SK-N-SH (cell line): ENCODE measurements around the gene RAB7B. TPM values are rescaled to one million over a fixed set of nuclear protein-coding genes. Genes with fewer than 3 reads are reported as not detected.

Source experiments
- CTCF ChIA-PET: fragments of 300-600, 350-600 bp; formaldehyde crosslinking; extraction: SDS; loops from one replicate; lab custom pipeline; 2021; lab: Yijun Ruan, JAX
- POLR2A ChIA-PET: fragments of 350-600 bp; sonication (Branson Sonifier 250); formaldehyde crosslinking; extraction: SDS; loops from one replicate; lab custom pipeline; 2020; ENCODE audit warnings: antibody characterized with exemption, inconsistent platforms; lab: Yijun Ruan, JAX
- DNase-seq: peaks from one replicate; pipeline ENCODE4 v3.0.0; 2012
- H2AFZ ChIP-seq: fragments of 200-600 bp; sonication (generic); 2 replicates; pipeline ENCODE4 v1.8.1; 2016; ENCODE audit warnings: antibody characterized with exemption, mild to moderate bottlenecking, low read depth
- H3F3A ChIP-seq: fragments of 200-600 bp; sonication (generic); replicated peaks from 2 replicates; pipeline ENCODE3; 2016; ENCODE audit warnings: antibody characterized with exemption, mild to moderate bottlenecking; ENCODE audit not compliant: insufficient read depth
- H3K27ac ChIP-seq, 2 experiments: fragments of 200-500 bp in 1 of 2; fragments of 200-600 bp in 1 of 2; sonication (Bioruptor generic) in 1 of 2; sonication (generic), shearing (Covaris generic) in 1 of 2; 2 replicates each; pipeline versions ENCODE4 v1.5.1 to v1.6.1; 2014 to 2016; ENCODE audit warnings: low read depth in 2 of 2, inconsistent platforms in 1 of 2, low read length in 1 of 2, mild to moderate bottlenecking in 1 of 2, mixed read lengths in 1 of 2
- H3K27me3 ChIP-seq: fragments of 200-600 bp; sonication (generic), shearing (Covaris generic); 2 replicates; pipeline ENCODE4 v1.6.1; 2016; ENCODE audit warnings: mixed run types; ENCODE audit not compliant: insufficient read depth
- H3K36me3 ChIP-seq, 2 experiments: fragments of 200-500 bp in 1 of 2; fragments of 200-600 bp in 1 of 2; sonication (Bioruptor generic) in 1 of 2; sonication (generic) in 1 of 2; replicated peaks in 1 of 2; 2 replicates each; pipeline versions ENCODE3 to v1.5.1; 2014 to 2016; ENCODE audit warnings: low read length in 1 of 2, mild to moderate bottlenecking in 1 of 2; ENCODE audit not compliant: insufficient read depth in 2 of 2, control insufficient read depth in 1 of 2
- H3K4me1 ChIP-seq, 2 experiments: fragments of 200-500 bp in 1 of 2; fragments of 200-600 bp in 1 of 2; sonication (Bioruptor generic) in 1 of 2; sonication (generic), shearing (Covaris generic) in 1 of 2; 2 replicates each; pipeline versions ENCODE4 v1.5.1 to v1.6.1; 2014 to 2016; ENCODE audit warnings: low read depth in 1 of 2, low read length in 1 of 2, mixed run types in 1 of 2; ENCODE audit not compliant: insufficient read depth in 2 of 2, control insufficient read depth in 1 of 2
- H3K4me2 ChIP-seq: fragments of 200-600 bp; sonication (generic), shearing (Covaris generic); 2 replicates; pipeline ENCODE4 v1.6.1; 2017; ENCODE audit warnings: mixed run types
- H3K4me3 ChIP-seq, 2 experiments: fragments of 200-500 bp in 1 of 2; fragments of 200-600 bp in 1 of 2; sonication (Bioruptor generic) in 1 of 2; sonication (generic), shearing (Covaris generic) in 1 of 2; 2 replicates each; pipeline versions ENCODE4 v1.5.1 to v1.8.1; 2014 to 2016; ENCODE audit warnings: low read depth in 2 of 2, inconsistent platforms in 1 of 2, low read length in 1 of 2, mild to moderate bottlenecking in 1 of 2, mixed read lengths in 1 of 2, moderate library complexity in 1 of 2
- H3K79me2 ChIP-seq: fragments of 200-600 bp; sonication (generic); 2 replicates; pipeline ENCODE4 v1.8.1; 2017; ENCODE audit warnings: mild to moderate bottlenecking; ENCODE audit not compliant: insufficient read depth
- H3K9ac ChIP-seq: fragments of 200-600 bp; sonication (generic); 2 replicates; pipeline ENCODE4 v1.6.1; 2017; ENCODE audit warnings: mixed run types
- H3K9me2 ChIP-seq: fragments of 200-600 bp; sonication (generic); 2 replicates; pipeline ENCODE4 v1.6.1; 2017; ENCODE audit warnings: mixed run types
- H3K9me3 ChIP-seq: fragments of 200-600 bp; sonication (generic); 2 replicates; pipeline ENCODE4 v1.6.1; 2017; ENCODE audit warnings: mixed run types, mild to moderate bottlenecking, moderate library complexity
- H4K20me1 ChIP-seq: fragments of 200-600 bp; sonication (generic); 2 replicates; pipeline ENCODE4 v1.6.1; 2017; ENCODE audit warnings: mild to moderate bottlenecking, mixed run types; ENCODE audit not compliant: insufficient read depth
- CHD2 ChIP-seq: fragments of 150-350 bp; IDR thresholded peaks from 2 replicates; pipeline ENCODE4 v1.6.1; 2018; ENCODE audit warnings: low read length; ENCODE audit not compliant: partially characterized antibody
- FOSL2 ChIP-seq: IDR thresholded peaks from 2 replicates; pipeline ENCODE4 v1.4.0; 2012; ENCODE audit warnings: low read depth, mild to moderate bottlenecking, moderate library complexity, borderline replicate concordance
- GABPA ChIP-seq: IDR thresholded peaks from 2 replicates; pipeline ENCODE4 v1.4.0; 2012; ENCODE audit warnings: low read depth, mild to moderate bottlenecking
- MXI1 ChIP-seq: IDR thresholded peaks from 2 replicates; pipeline ENCODE4 v1.6.1; 2012; ENCODE audit warnings: mild to moderate bottlenecking, low read depth, low read length, improper control_type of control experiment
- NFIC ChIP-seq: IDR thresholded peaks from 2 replicates; pipeline ENCODE4 v1.4.0; 2012; ENCODE audit warnings: borderline replicate concordance
- NRF1 ChIP-seq: IDR thresholded peaks from 2 replicates; pipeline ENCODE4 v1.6.1; 2012; ENCODE audit warnings: low read depth, mild to moderate bottlenecking, low read length
- POLR2AphosphoS5 ChIP-seq: IDR thresholded peaks from 2 replicates; pipeline ENCODE4 v1.6.1; 2012; ENCODE audit warnings: low read depth, low read length
- RCOR1 ChIP-seq: fragments of 150-350 bp; IDR thresholded peaks from 2 replicates; pipeline ENCODE4 v1.6.1; 2017; ENCODE audit warnings: antibody characterized with exemption, low read length
- SMC3 ChIP-seq: IDR thresholded peaks from 2 replicates; pipeline ENCODE4 v1.6.1; 2012; ENCODE audit warnings: low read depth, low read length, improper control_type of control experiment
- TAF1 ChIP-seq: IDR thresholded peaks from 2 replicates; pipeline ENCODE4 v1.6.1; 2012; ENCODE audit warnings: low read depth, mild to moderate bottlenecking, low read length, moderate library complexity, borderline replicate concordance
- TCF12 ChIP-seq: IDR thresholded peaks from 2 replicates; pipeline ENCODE4 v1.4.0; 2012
- TEAD4 ChIP-seq: IDR thresholded peaks from 2 replicates; pipeline ENCODE4 v1.4.0; 2012; ENCODE audit warnings: mild to moderate bottlenecking, borderline replicate concordance; ENCODE audit not compliant: insufficient read depth
- WGBS: methylation state at CpG from one replicate; pipeline ENCODE4 v1.1.6; 2017; ENCODE audit warnings: low lambda C conversion rate; 5-methylcytosine and 5-hydroxymethylcytosine counted together
- polyA plus RNA-seq, 3 experiments: library from polyadenylated mRNA; depleted of rRNA; stranded (reverse); fragments of >200 nt; gene quantifications; 2 replicates each; pipeline ENCODE4 v1.2.3, GENCODE V29; 2012
- TF ChIP-seq, protein P1 (sequence below): IDR thresholded peaks from 2 replicates; pipeline ENCODE4 v1.6.1; 2012; ENCODE audit warnings: mild to moderate bottlenecking, low read depth, low read length, moderate library complexity
- TF ChIP-seq, protein P2 (sequence below): fragments of 150-350 bp; IDR thresholded peaks from 2 replicates; pipeline ENCODE4 v1.6.1; 2017; ENCODE audit warnings: antibody characterized with exemption, low read length, low read depth, borderline replicate concordance

RAB7B gene
- polyA plus RNA-seq, 1 of the 3 experiments (the other 2 are of a cell fraction): 0.15 TPM

DNA sequence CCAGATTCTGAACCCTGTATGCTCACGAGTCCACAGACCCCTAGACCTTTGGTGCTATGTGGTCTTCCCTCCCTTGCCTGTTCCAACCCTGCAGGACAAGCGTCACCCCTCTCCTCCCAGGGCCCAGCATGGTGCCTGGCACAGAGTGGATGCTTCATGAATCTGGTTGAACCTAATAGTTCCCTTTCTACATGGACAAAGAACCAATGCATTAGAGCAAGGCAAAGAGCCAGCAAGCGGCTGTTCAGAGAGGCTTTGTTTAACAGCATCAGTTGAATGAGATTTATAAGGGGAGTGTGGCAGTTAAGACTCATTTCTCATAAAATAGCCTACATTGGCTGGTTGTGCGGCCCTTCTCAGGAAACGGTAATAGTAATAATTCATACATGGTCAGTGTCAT is 74.9 kb downstream of the RAB7B start (continued):
- TF ChIP-seq MXI1 (no peak), SMC3 (no peak), GABPA (no peak), TEAD4 (no peak), TAF1 (no peak)
- TF ChIP-seq, protein P1, sequence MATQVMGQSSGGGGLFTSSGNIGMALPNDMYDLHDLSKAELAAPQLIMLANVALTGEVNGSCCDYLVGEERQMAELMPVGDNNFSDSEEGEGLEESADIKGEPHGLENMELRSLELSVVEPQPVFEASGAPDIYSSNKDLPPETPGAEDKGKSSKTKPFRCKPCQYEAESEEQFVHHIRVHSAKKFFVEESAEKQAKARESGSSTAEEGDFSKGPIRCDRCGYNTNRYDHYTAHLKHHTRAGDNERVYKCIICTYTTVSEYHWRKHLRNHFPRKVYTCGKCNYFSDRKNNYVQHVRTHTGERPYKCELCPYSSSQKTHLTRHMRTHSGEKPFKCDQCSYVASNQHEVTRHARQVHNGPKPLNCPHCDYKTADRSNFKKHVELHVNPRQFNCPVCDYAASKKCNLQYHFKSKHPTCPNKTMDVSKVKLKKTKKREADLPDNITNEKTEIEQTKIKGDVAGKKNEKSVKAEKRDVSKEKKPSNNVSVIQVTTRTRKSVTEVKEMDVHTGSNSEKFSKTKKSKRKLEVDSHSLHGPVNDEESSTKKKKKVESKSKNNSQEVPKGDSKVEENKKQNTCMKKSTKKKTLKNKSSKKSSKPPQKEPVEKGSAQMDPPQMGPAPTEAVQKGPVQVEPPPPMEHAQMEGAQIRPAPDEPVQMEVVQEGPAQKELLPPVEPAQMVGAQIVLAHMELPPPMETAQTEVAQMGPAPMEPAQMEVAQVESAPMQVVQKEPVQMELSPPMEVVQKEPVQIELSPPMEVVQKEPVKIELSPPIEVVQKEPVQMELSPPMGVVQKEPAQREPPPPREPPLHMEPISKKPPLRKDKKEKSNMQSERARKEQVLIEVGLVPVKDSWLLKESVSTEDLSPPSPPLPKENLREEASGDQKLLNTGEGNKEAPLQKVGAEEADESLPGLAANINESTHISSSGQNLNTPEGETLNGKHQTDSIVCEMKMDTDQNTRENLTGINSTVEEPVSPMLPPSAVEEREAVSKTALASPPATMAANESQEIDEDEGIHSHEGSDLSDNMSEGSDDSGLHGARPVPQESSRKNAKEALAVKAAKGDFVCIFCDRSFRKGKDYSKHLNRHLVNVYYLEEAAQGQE: no peak
- TF ChIP-seq, all 33 proteins: peak for 0

DNA sequence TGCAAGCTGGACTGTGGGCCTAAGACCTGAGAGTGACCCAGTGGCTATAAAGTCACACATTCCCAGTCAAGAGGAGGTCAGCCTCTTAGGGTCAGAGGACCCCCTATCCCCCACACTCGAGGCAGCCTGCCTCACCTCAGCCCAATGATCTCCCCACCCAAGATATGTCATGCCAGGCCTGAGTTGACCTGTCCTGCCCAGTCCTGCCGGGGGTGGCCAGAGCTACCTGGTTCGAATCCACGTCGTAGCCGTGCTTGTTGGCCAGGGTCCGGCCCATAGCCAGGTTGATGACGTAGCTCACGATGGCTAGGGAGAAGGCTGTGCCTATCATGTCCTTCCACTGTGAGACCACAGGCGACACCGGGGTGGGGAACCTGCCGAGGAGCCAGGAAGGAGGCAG is 75.5 kb downstream of the RAB7B start:
- Histone ChIP-seq H3K9ac (no peak overlapping the region), H3K27me3 (0 out of 2 replicates have a peak, but pooled peaks cover 7% of the 10 kb centered on the region), H3K4me2 (no peak overlapping the region), H3K79me2 (no peaks in the 10 kb centered on the region), H3F3A (no peaks in the 10 kb centered on the region), H3K9me2 (no peaks in the 10 kb centered on the region), H3K27ac (no peak overlapping the region), H3K36me3 (no peaks in the 10 kb centered on the region), H4K20me1 (no peaks in the 10 kb centered on the region), H3K4me3 (no peak overlapping the region), H2AFZ (no peak overlapping the region), H3K9me3 (no peaks in the 10 kb centered on the region), H3K4me1 (no peaks in the 10 kb centered on the region)
- DNase-seq: no peak
- WGBS: 38% methylated on average over 2 of the region's 12 CpGs
- ChIA-PET CTCF (interaction anchor here (0.8 to 3.9 kb wide), 4 partner anchors 9 to 136 kb away, joined by 3 to 28 read pairs (median 10); no protein-coding TSS in a partner anchor), POLR2A (no interaction called here)
- TF ChIP-seq MXI1: no peak
- no peak for TF ChIP-seq TAF1
- no peak for TF ChIP-seq NFIC
- TF ChIP-seq, protein P2, sequence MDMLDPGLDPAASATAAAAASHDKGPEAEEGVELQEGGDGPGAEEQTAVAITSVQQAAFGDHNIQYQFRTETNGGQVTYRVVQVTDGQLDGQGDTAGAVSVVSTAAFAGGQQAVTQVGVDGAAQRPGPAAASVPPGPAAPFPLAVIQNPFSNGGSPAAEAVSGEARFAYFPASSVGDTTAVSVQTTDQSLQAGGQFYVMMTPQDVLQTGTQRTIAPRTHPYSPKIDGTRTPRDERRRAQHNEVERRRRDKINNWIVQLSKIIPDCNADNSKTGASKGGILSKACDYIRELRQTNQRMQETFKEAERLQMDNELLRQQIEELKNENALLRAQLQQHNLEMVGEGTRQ: no peak
- no peak for TF ChIP-seq TEAD4

DNA sequence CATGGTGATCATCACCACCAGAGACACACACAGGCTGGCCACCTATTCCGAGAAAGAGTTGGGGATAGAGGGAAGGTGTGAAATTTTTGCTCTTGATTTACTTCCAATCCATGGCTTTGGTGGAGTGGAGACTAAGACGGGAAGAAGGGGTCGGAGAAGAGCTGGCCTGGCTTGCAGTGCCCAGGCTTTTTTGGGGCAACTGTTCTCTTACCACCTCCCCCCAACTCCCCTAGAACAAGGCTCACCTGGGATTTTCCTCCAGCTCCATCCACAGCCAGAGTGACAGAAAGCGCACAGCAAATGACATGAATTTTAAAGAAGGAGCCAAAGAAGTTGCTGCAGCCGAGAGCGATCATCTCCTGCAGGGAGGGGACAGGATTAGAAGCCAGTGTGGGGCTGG is 75.9 kb downstream of the RAB7B start:
- Histone ChIP-seq H3F3A (no peaks in the 10 kb centered on the region), H3K79me2 (no peaks in the 10 kb centered on the region), H2AFZ (no peak overlapping the region), H4K20me1 (no peaks in the 10 kb centered on the region), H3K4me3 (no peak overlapping the region), H3K9me3 (no peaks in the 10 kb centered on the region), H3K27me3 (0 out of 2 replicates have a peak, but pooled peaks cover 7% of the 10 kb centered on the region), H3K36me3 (no peaks in the 10 kb centered on the region), H3K4me1 (no peaks in the 10 kb centered on the region), H3K9ac (no peak overlapping the region), H3K4me2 (no peak overlapping the region), H3K9me2 (no peaks in the 10 kb centered on the region), H3K27ac (no peak overlapping the region)
- WGBS: 80% methylated on average over 6 of the region's 6 CpGs
- ChIA-PET POLR2A (no interaction called here), CTCF (interaction anchor here (0.8 to 3.9 kb wide), 5 partner anchors 9 to 135 kb away, joined by 3 to 28 read pairs (median 8); no protein-coding TSS in a partner anchor)
- no peak for DNase-seq
- no peak for TF ChIP-seq CHD2
- TF ChIP-seq TAF1: no peak
- TF ChIP-seq POLR2AphosphoS5: no peak
- TF ChIP-seq FOSL2: no peak
- TF ChIP-seq RCOR1: no peak
- TF ChIP-seq, protein P1: no peak
- TF ChIP-seq TCF12: no peak
- TF ChIP-seq NRF1: no peak
